ENCODE results near the gene RCOR1. TPM values are rescaled to one million over a fixed set of nuclear protein-coding genes. Genes with fewer than 3 reads are reported as not detected.
"Not testable (repeated sequence)": the region's sequence is repeated elsewhere in the genome, so short reads cannot be mapped to it uniquely, and the experiment has no call there.

Gene RCOR1
- polyA plus RNA-seq, 10 donors = 22.8 to 39.9 (median 30.9) TPM

DNA sequence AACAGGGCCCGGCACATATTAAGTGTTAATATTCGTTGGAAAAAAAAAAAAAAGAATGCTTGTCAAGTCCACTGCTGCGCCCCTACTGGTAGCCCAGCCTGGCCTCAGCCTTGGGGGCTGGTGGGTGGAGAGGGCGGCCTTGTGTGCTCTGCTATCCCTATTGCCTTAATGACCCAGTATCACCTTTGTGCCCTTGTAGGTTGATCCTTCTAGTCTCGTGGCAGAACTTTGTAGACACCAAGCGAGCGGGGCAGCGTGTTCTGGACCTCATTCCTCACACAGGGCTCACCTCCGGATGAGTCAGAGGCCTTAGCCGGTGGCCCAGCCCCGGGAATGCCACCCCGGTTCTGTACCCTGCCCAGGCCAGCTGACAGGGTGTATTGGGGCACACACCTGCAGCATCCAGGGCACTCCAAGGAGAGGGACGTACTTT lies 1.8 kb upstream of the RCOR1 start:
- DNase-seq = peak in 1 of 3 donors; percentile 59

DNA sequence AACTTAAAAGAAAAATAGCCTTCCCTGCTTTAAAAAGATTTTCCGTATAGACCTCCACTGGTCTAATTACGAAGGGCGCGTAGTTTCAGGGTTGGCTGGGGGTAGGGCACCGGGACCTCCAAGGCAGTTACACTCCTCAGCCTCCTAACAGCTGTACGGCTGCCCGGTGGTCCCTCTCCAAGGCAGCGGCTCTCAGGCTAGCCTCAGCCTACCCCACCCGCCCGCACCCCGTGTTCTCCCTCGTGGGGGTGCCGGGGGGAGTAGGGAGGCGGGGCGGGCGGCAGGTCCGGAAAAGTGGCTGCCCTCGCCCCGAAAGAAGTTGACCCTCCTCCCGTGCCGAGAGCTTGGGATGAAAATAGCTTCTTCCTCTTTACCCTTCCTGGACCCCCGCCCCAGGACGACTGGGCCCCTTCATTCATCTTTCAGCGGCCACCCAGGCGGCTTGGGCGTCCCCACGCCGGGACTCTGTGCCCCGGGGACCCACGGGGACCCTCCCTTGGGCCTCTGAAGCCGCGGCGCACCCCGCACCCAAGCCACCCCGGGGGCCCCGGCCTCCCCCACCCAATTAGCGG lies 991 bp upstream of the RCOR1 start:
- DNase-seq = peak in 2 of 3 donors; percentile 54 to 82

- no peak for DNase-seq
Observed at GRCh38 chr14:102592763-102593060, 263 bp downstream of the RCOR1 start.

- DNase-seq = peak in 2 of 3 donors; percentile 36 to 75
Observed at GRCh38 chr14:102593061-102593824, 794 bp downstream of the RCOR1 start.

DNA sequence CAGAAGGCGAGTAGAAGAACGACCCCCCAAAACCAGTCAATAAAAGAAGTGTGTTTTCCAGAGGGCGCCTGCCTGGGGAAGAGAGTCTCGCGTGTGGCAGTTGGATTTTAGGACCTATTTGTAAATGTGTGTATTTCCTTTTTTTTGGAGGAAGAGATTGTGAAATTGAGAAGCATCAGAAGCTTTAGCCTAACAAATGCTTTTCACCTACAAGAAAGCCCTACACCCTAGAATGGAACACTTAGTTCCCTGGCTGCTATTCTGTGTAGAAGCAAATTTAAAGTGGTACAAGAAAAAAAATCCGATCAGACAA lies 1.3 kb downstream of the RCOR1 start:
- DNase-seq = no peak

DNA sequence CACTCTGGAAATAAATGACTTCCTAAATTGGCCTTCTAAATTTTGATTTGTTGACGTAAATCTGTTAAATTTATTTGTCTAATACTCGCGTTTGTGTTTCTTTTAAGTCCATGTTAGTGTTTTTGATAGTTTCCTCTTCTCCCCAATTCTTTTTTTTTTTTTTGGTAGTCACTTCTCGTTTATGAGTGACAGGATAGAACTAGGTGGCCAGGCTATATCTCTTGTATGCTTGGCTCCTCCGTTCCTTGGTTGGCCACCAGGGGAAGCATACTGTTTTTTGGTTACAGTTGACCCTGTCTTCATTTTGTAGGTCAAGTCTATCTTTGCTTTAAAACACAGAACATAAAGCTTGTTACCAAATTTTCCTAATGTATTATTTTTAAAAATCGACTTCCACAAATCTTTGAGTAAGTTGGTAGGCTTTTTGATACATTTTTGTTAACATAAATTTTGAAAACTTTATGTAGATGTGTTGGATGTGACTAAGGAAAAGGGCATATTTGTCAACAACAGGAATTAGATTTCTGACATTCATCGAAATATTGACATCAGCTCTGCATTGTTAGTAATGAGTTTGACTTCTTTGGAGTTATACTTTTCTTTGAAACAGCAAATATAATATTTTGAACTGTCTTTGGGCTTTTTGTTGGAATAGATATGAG lies 2.2 kb downstream of the RCOR1 start:
- peak in 2 of 3 donors; percentile 46 to 72 for DNase-seq

GRCh38 chr14:102601378-102601925 lies 9.0 kb downstream of the RCOR1 start:
- DNase-seq = no peak

DNA sequence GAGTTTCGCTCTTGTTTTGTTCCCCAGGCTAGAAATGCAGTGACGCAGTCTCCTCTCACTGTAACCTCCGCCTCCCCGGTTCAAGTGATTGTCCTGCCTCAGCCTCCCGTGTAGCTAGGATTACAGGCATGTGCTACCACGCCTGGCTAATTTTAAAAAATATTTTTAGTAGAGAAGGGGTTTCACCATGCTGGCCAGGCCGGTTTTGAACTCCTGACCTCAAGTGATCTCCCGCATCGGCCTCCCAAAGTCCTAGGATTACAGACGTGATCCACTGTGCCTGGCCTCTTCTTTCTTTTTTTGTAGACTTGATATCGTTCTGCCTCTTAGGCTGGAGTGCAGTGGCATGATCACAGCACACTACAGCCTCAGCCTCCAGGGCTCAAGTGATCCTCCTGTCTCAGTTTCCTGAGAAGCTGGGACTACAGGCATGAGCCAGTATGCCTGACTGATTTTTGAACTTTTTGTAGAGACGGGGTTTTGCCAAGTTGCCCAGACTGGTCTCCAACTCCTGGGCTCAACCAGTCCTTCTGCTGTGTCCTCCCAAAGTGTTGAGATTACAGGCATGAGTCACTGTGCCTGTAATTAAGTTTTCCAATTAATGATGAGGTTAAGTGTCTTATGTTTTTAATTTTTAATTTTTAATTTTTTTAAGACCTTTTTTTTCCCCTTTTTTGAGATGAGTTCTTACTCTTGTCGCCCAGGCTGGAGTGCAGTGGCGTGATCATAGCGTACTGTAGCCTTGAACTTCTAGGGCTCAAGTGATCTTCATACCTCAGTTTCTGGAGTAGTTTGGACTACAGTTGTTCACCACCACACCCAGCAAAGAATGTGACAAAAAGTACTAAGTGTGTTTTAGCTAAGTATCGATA lies 10.2 kb downstream of the RCOR1 start:
- DNase-seq = no peak

DNA sequence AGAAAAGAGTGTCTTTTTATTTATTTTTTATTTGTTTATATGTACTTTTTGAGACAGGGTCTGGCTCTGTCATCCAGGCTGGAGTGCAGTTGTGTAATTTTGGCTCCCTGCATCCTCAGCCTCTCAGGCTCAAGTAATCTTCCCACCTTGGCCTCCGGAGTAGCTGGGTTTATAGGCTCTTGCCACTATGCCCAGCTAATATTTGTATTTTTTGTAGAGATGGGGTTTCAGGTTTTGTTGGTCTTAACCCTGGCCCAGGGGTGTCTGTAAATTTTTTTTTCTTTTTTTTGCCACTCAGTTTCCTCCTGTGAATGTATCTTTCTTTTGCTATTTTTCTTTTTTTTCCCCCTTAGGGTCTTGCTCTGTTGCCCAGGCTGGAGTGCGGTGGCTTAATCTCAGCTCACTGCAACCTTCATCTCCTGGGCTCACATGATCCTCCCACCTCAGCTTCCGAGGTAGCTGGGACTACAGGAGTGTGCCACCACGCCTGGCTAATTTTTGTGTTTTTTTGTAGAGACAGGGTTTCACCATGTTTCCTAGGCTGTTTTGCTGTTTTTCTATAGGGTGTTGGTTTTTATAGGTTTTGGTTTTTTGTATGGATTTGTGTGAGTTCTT lies 11.0 kb downstream of the RCOR1 start:
- no peak for DNase-seq

- no peak for DNase-seq
Observed at GRCh38 chr14:102604183-102604582, 11.7 kb downstream of the RCOR1 start.

DNA sequence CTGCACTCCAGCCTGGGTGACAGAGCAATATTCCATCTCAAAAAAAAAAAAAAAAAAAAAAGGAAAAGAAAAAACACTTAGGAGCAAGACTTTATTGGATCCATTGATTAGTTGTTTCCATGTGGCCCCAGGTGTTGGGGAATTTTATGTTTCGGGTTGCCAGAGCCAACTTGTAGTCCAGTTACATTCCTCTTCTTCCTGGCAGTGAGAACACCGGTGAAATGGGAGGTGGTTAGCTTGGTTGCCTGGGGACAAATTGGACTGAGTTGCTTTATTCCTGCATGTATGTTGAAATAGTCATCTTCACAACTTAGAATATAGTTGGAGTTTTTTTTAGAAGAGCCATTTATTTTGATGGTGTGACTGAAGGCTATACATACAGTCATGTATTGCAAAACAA lies 12.6 kb downstream of the RCOR1 start:
- DNase-seq = no peak

GRCh38 chr14:102606296-102606695 lies 13.8 kb downstream of the RCOR1 start:
- DNase-seq = no peak

- DNase-seq = no peak
Observed at GRCh38 chr14:102608064-102608446, 15.6 kb downstream of the RCOR1 start.

DNA sequence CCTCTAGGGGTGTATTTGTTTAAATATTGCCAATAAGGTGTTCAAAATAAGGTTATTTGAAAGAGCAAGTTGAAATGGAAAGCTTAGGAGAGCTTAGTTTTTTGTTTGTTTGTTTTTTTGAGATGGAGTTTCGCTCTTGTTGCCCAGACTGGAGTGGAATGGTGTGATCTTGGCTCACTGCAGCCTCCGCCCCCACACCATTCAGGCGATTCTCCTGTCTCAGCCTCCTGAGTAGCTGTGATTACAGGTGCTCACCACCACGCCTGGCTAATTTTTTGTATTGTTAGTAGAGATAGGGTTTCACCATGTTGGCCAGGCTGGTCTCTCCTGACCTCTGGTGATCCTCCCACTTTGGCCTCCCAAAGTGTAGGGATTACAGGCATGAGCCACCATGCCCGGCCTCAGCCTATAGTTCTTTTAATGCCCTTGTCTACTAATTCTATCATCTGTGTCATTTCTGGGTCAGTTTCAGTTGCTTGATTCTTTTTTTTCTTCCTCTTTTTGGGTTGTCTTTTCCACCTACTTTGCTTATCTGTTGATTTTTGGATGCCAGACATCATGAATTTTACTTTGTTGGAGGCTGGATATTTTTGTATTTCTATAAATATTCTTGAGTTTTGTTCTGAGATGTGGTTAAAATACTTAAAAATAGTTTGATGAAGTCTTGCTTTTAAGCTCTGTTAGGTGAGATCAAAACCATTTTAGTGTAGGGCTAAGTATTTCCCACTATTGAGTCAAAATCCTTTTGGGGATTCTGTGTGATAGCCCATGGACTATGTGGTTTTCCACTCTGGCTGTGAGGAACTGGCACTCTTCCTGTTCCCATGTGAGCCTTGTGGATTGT lies 18.7 kb downstream of the RCOR1 start:
- no peak for DNase-seq

GRCh38 chr14:102616318-102616717 lies 23.9 kb downstream of the RCOR1 start:
- DNase-seq = no peak

- no peak for DNase-seq
Observed at GRCh38 chr14:102616799-102617198, 24.4 kb downstream of the RCOR1 start.

DNA sequence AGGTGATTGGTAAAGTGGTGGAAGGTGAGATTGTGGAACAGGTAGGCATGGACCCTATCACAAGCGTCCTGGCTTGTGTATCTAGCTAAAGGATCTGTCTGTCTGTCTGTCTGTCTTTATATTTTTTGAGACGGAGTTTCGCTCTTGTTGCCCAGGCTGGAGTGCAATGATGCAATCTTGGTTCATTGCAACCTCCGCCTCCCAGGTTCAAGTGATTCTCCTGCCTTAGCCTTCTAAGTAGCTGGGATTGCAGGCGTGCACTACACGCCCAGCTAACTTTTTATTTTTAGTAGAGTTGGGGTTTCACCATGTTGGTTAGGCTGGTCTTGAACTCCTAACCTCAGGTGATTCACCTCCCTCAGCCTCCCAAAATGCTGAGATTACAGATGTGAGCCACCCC lies 26.6 kb downstream of the RCOR1 start:
- DNase-seq = not testable (repeated sequence)

- no peak for DNase-seq
Observed at GRCh38 chr14:102620413-102620812, 28.0 kb downstream of the RCOR1 start.

DNA sequence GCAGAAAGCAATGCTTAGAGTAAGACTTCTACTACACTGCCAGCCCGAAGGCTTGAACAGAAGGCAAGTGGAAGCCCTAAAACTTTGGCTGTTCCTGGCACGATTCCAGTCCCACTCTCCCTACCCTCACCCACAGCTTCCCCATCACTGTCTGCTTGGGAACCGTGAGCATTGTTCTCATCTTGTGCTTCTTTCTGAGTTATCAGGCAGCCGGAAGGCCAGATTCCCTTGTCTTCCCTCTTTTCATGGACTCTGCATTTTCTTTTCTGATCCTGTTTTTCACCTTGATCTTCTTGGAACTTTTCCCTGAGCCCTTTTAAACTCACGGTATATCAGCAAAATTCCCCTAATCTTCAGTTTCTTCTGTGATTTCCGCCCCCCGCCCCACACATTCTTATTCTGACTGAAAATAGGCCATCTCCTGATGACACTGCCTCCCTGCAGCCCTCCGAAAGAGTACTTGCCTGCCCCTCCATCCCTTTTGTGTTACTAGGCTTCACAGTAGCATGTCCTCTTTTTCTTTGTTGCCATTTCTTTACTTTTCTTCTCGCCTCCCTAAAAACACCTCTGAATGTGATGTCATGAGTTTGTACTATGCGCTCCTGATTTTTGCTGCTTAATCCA lies 29.9 kb downstream of the RCOR1 start:
- no peak for DNase-seq

DNA sequence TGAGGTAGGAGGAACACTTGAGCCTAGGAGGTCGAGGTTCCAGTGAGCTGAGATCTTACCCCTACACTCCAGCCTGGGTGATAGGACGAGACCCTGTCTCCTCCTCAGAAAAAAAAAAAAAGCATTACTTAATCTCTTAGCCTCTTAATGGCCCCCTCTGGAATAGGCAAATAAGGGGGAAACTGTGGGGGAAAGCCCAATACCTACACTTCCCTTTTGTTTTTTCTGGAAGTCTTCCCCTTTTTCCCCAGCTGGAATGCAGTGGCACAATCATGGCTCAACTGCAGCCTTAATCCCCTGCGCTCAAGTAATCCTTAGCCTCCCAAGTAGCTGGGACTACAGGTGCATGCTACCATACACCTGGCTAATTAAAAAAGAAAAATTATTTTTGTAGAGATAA lies 32.2 kb downstream of the RCOR1 start:
- DNase-seq = no peak

All from muscle of back (tissue), 11 donors.